SH-SY5Y (cell line): ENCODE results near the gene ETV3.

Source experiments
- GATA2 ChIP-seq: IDR thresholded peaks from 2 replicates; pipeline ENCODE4 v1.6.1; 2011; ENCODE audit warnings: mild to moderate bottlenecking, low read depth, low read length
- GATA3 ChIP-seq: IDR thresholded peaks from 2 replicates; pipeline ENCODE4 v1.6.1; 2011; ENCODE audit warnings: low read depth, mild to moderate bottlenecking, low read length, moderate library complexity

DNA sequence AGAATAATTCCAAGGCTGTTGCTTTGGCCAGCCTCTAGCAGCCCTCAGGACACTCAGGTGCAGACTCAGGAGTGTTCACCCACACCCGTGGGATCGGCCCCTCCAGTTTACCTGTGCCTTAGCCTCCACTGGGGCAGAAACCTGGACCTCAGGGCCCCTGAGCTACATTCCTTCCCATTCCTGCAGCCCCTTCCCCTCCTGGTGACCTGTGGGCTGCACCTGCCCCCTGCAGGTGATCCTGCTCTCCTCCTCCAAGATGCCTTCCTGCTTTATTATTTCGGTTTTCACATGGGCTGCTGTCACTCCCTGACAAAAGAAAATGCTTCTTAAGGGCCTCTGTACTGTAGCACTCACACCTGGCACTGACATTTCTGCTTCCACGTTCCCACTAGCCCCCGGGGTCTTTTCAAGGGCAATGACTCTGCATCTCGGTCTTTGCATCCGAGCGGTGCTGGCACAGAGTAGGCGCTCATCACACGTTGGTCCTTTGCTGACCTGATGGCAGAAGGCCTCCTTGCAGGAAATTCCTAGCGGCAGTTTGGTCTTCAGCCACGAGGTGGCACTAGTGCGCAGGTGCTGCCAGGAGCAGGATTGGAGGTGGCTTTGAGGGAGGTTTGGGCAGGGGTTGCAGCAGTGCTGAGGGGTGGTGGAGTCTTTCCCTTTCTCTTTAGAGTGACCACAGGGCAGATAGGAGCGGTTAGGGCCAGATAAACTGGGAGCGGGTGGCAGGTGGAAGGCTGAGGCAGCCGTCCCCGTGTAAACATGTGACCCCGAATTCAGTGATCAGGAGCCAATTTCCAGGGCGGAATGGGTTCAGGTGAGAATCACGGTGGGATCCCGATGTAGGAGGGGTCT, 25.3 kb upstream of the ETV3 start:
- TF ChIP-seq GATA2 (no peak), GATA3 (no peak)
